K562 (cell line): Measurements from ENCODE around the gene BEND6. TPM values are rescaled to one million over a fixed set of nuclear protein-coding genes. Genes with fewer than 3 reads are reported as not detected.
A peak's percentile ranks its signal among the peaks of the same experiment; 100 is the strongest.

Source experiments
- CREM ChIP-seq: IDR thresholded peaks from 2 replicates; pipeline ENCODE4 v1.6.1; 2014; ENCODE audit warnings: antibody characterized with exemption, low read depth
- DNMT1 ChIP-seq: fragments of 450-650 bp; IDR thresholded peaks from 2 replicates; pipeline ENCODE4 v1.6.1; 2016; ENCODE audit warnings: antibody characterized with exemption, mild to moderate bottlenecking
- FOXM1 ChIP-seq, 2 experiments: fragments of 450-650 bp in 1 of 2; sonication (generic) in 1 of 2; formaldehyde crosslinking in 1 of 2; IDR thresholded peaks; 2 replicates each; pipeline versions ENCODE4 v1.6.1 to v1.9.0; 2017 to 2022; ENCODE audit warnings: low read depth in 2 of 2, mild to moderate bottlenecking in 2 of 2, missing genetic modification reagents in 1 of 2, moderate library complexity in 1 of 2
- HSF4 ChIP-seq: fragments of 250-450 bp; sonication (Bioruptor Pico); IDR thresholded peaks from 2 replicates; pipeline ENCODE4 v2.1.2; 2022; ENCODE audit warnings: mild to moderate bottlenecking, moderate library complexity, borderline replicate concordance
- MGA ChIP-seq: fragments of 450-650 bp; IDR thresholded peaks from 2 replicates; pipeline ENCODE4 v1.6.1; 2016; ENCODE audit warnings: mild to moderate bottlenecking, moderate library complexity
- MXD1 ChIP-seq: fragments of 250-450 bp; sonication (Bioruptor Pico); IDR thresholded peaks from 2 replicates; pipeline ENCODE4 v1.8.0; 2021; ENCODE audit warnings: borderline replicate concordance, mild to moderate bottlenecking, moderate library complexity; ENCODE audit not compliant: poor library complexity, severe bottlenecking
- POLR2G ChIP-seq: fragments of 200-400 bp; formaldehyde crosslinking; IDR thresholded peaks from 2 replicates; pipeline ENCODE4 v1.6.1; 2017; ENCODE audit warnings: low read depth, mild to moderate bottlenecking, antibody characterized with exemption, low read length, moderate library complexity
- PYGO2 ChIP-seq: fragments of 450-650 bp; IDR thresholded peaks from 2 replicates; pipeline ENCODE4 v1.6.1; 2016; ENCODE audit warnings: mild to moderate bottlenecking, missing genetic modification characterization, moderate library complexity, missing compliant biosample characterization
- RBFOX2 ChIP-seq: fragments of 200-400 bp; formaldehyde crosslinking; IDR thresholded peaks from 2 replicates; pipeline ENCODE4 v1.6.1; 2017; ENCODE audit warnings: low read depth, mild to moderate bottlenecking, low read length, moderate library complexity
- SIX5 ChIP-seq, 2 experiments: IDR thresholded peaks; 2 replicates each; pipeline ENCODE4 v1.6.1; 2011; ENCODE audit warnings: low read length in 2 of 2, borderline replicate concordance in 1 of 2, low read depth in 1 of 2, mild to moderate bottlenecking in 1 of 2, moderate library complexity in 1 of 2; ENCODE audit not compliant: insufficient read depth in 1 of 2
- THAP12 ChIP-seq: fragments of 250-450 bp; sonication (Bioruptor Pico); IDR thresholded peaks from 2 replicates; pipeline ENCODE4 v1.9.0; 2021; ENCODE audit warnings: mild to moderate bottlenecking, inconsistent platforms
- ZSCAN32 ChIP-seq: fragments of 450-650 bp; formaldehyde crosslinking; IDR thresholded peaks from 2 replicates; pipeline ENCODE4 v1.4.0; 2020; ENCODE audit warnings: mild to moderate bottlenecking, moderate library complexity
- polyA plus RNA-seq, 8 experiments: library from polyadenylated mRNA; depleted of rRNA in 4 of 8; stranded (reverse) in 5 of 8; unstranded in 3 of 8; fragments of >200 nt; fragmentation: Nextera tagmentation in 2 of 8; fragmentation: Illumina TruSeq in 1 of 8; extraction: Ambion mirVana in 2 of 8; extraction: Trizol in 1 of 8; gene quantifications; 2 replicates each; pipeline versions ENCODE4 v1.2.1 to v1.2.3, GENCODE V29; 2011 to 2014; ENCODE audit warnings: inconsistent platforms in 1 of 8, missing spikeins in 1 of 8
- total RNA-seq, 7 experiments: library from RNA; depleted of rRNA in 6 of 7; stranded (reverse); fragments of >200 nt in 6 of 7; fragmentation: Illumina TruSeq in 2 of 7; extraction: Trizol in 2 of 7; gene quantifications; 2 replicates each; pipeline versions ENCODE4 v1.2.1 to v1.2.3, GENCODE V29; 2011 to 2021; ENCODE audit warnings: low replicate concordance in 1 of 7

Gene BEND6
- total and polyA plus RNA-seq, 9 of the 15 experiments (the other 6 are each of a cell fraction or from before 2014, with no cell fraction given), result 0.37 to 4.0 (median 1.1) TPM

- no peak for TF ChIP-seq SIX5 (IDR thresholded peaks at IDR 0.05; ENCODE audit: borderline replicate concordance in 1 of 2, insufficient read depth in 1 of 2, low read depth in 1 of 2, low read length in 2 of 2)
- TF ChIP-seq MXD1, result peak; percentile 40
- TF ChIP-seq HSF4 (CRISPR knock-in tag), result no peak
- TF ChIP-seq CREM, result peak; percentile 84
- TF ChIP-seq RBFOX2, result peak; percentile 70
- peak; percentile 81 for TF ChIP-seq POLR2G
- TF ChIP-seq PYGO2 (tag), result no peak
- 0 out of 2 replicates have a peak, but pooled peaks have one; percentile 30 for TF ChIP-seq THAP12 (CRISPR knock-in tag)
- no peak for TF ChIP-seq MGA
- no peak for TF ChIP-seq DNMT1
- TF ChIP-seq FOXM1 (IDR thresholded peaks at IDR 0.05; ENCODE audit: low read depth), result no peak
- peak; percentile 52; the same call in 1 of the 2 replicates for TF ChIP-seq FOXM1 (CRISPR knock-in tag; IDR thresholded peaks at IDR 0.05; ENCODE audit: low read depth)
- TF ChIP-seq ZSCAN32 (CRISPR knock-in tag), result no peak
Measured at GRCh38 chr6:56954403-56955170, at the start of gene BEND6 (continued).
